H9 (cell line): ENCODE results near the gene GRID2. TPM values are rescaled to one million over a fixed set of nuclear protein-coding genes. Genes with fewer than 3 reads are reported as not detected.

Experiments used
- DNase-seq: peaks from one replicate; pipeline ENCODE4 v3.0.0-alpha.2; 2017
- H2AFZ ChIP-seq: one replicate; pipeline ENCODE4 v1.6.1; 2013; ENCODE audit warnings: mild to moderate bottlenecking, low read length, control low read depth, moderate library complexity
- H2AK5ac ChIP-seq: 2 replicates; pipeline ENCODE4 v1.6.1; 2013; ENCODE audit warnings: low read length, control low read depth, mixed read lengths; ENCODE audit not compliant: insufficient read length
- H2BK120ac ChIP-seq: one replicate; pipeline ENCODE4 v1.6.1; 2013; ENCODE audit warnings: low read depth, mild to moderate bottlenecking, low read length, control low read depth, inconsistent platforms; ENCODE audit not compliant: poor library complexity, severe bottlenecking
- H2BK12ac ChIP-seq: 2 replicates; pipeline ENCODE4 v1.6.1; 2013; ENCODE audit warnings: low read length, control low read depth, mixed read lengths, low read depth; ENCODE audit not compliant: insufficient read length
- H2BK15ac ChIP-seq: 2 replicates; pipeline ENCODE4 v1.6.1; 2013; ENCODE audit warnings: low read depth, low read length, control low read depth
- H2BK20ac ChIP-seq: one replicate; pipeline ENCODE4 v1.6.1; 2013; ENCODE audit warnings: low read depth, mild to moderate bottlenecking, low read length, control low read depth, inconsistent platforms; ENCODE audit not compliant: poor library complexity, severe bottlenecking
- H2BK5ac ChIP-seq: 2 replicates; pipeline ENCODE4 v1.6.1; 2013; ENCODE audit warnings: low read length, control low read depth, mixed read lengths; ENCODE audit not compliant: insufficient read length
- H3K14ac ChIP-seq: 2 replicates; pipeline ENCODE4 v1.6.1; 2013; ENCODE audit warnings: low read length, control low read depth; ENCODE audit not compliant: insufficient read depth
- H3K18ac ChIP-seq: 2 replicates; pipeline ENCODE4 v1.6.1; 2013; ENCODE audit warnings: low read depth, mild to moderate bottlenecking, mixed read lengths, low read length, control low read depth; ENCODE audit not compliant: insufficient read length
- H3K23ac ChIP-seq: 2 replicates; pipeline ENCODE4 v1.6.1; 2013; ENCODE audit warnings: low read length, control low read depth, mixed read lengths, low read depth; ENCODE audit not compliant: insufficient read length
- H3K23me2 ChIP-seq: 2 replicates; pipeline ENCODE4 v1.6.1; 2013; ENCODE audit warnings: low read depth, mild to moderate bottlenecking, mixed read lengths, low read length, control low read depth; ENCODE audit not compliant: insufficient read length, poor library complexity, severe bottlenecking
- H3K27ac ChIP-seq: 2 replicates; pipeline ENCODE4 v1.5.1; 2013; ENCODE audit warnings: low read length, control low read depth, mixed read lengths, low read depth; ENCODE audit not compliant: insufficient read length
- H3K27me3 ChIP-seq: 2 replicates; pipeline ENCODE4 v1.6.1; 2013; ENCODE audit warnings: low read length, control low read depth, inconsistent platforms; ENCODE audit not compliant: insufficient read depth
- H3K4ac ChIP-seq: 2 replicates; pipeline ENCODE4 v1.6.1; 2013; ENCODE audit warnings: low read depth, mild to moderate bottlenecking, control low read depth, inconsistent platforms, low read length, moderate library complexity
- H3K4me1 ChIP-seq: 2 replicates; pipeline ENCODE4 v1.6.1; 2013; ENCODE audit warnings: low read length, control low read depth, inconsistent platforms; ENCODE audit not compliant: insufficient read depth
- H3K4me2 ChIP-seq: 2 replicates; pipeline ENCODE4 v1.6.1; 2013; ENCODE audit warnings: low read length, control low read depth, mixed read lengths; ENCODE audit not compliant: insufficient read length, insufficient read depth
- H3K56ac ChIP-seq: 2 replicates; pipeline ENCODE4 v1.6.1; 2013; ENCODE audit warnings: low read depth, mild to moderate bottlenecking, mixed read lengths, low read length, control low read depth; ENCODE audit not compliant: insufficient read length
- H3K79me1 ChIP-seq: 2 replicates; pipeline ENCODE4 v1.6.1; 2013; ENCODE audit warnings: low read depth, mild to moderate bottlenecking, moderate library complexity, low read length, control low read depth, inconsistent platforms; ENCODE audit not compliant: insufficient read depth, poor library complexity, severe bottlenecking
- H3K79me2 ChIP-seq: 2 replicates; pipeline ENCODE4 v1.6.1; 2013; ENCODE audit warnings: low read length, control low read depth, inconsistent platforms; ENCODE audit not compliant: insufficient read depth
- H3K9ac ChIP-seq: 2 replicates; pipeline ENCODE4 v1.6.1; 2013; ENCODE audit warnings: low read length, control low read depth, mixed read lengths; ENCODE audit not compliant: insufficient read length; ENCODE audit errors: extremely low read depth
- H3K9me3 ChIP-seq: one replicate; pipeline ENCODE4 v1.6.1; 2013; ENCODE audit warnings: low read depth, low read length, inconsistent platforms; ENCODE audit not compliant: control insufficient read depth
- H3T11ph ChIP-seq: one replicate; pipeline ENCODE4 v1.6.1; 2013; ENCODE audit warnings: mild to moderate bottlenecking, low read length, control low read depth, inconsistent platforms
- H4K20me1 ChIP-seq: one replicate; pipeline ENCODE4 v1.6.1; 2013; ENCODE audit not compliant: control insufficient read depth, insufficient read length, insufficient read depth
- H4K5ac ChIP-seq: 2 replicates; pipeline ENCODE4 v1.6.1; 2013; ENCODE audit warnings: low read depth, mild to moderate bottlenecking, mixed read lengths, low read length, control low read depth; ENCODE audit not compliant: insufficient read length
- H4K8ac ChIP-seq: replicated peaks from 2 replicates; pipeline ENCODE4 v1.6.1; 2013; ENCODE audit warnings: low read length, control low read depth, mixed read lengths, low read depth; ENCODE audit not compliant: insufficient read length
- H4K91ac ChIP-seq: 2 replicates; pipeline ENCODE4 v1.6.1; 2013; ENCODE audit warnings: low read depth, mild to moderate bottlenecking, moderate library complexity, mixed read lengths, low read length, control low read depth; ENCODE audit not compliant: insufficient read length
- H3K27ac Mint-ChIP-seq, 3 experiments: 2 replicates in 2 of 3; 3 replicates in 1 of 3; pipeline ENCODE4 v1.8.0; 2020 to 2021; ENCODE audit warnings: mixed read lengths in 3 of 3, mild to moderate bottlenecking in 1 of 3, moderate library complexity in 1 of 3
- H3K27me3 Mint-ChIP-seq: 2 replicates; pipeline ENCODE4 v1.8.0; 2021; ENCODE audit warnings: low read depth, mild to moderate bottlenecking, moderate library complexity, mixed read lengths
- H3K36me3 Mint-ChIP-seq, 3 experiments: 2 replicates in 2 of 3; 3 replicates in 1 of 3; pipeline ENCODE4 v1.8.0; 2020 to 2021; ENCODE audit warnings: low read depth in 3 of 3, mixed read lengths in 3 of 3; ENCODE audit not compliant: insufficient read depth in 1 of 3
- H3K4me1 Mint-ChIP-seq, 2 experiments: 2 replicates each; pipeline ENCODE4 v1.8.0; 2020; ENCODE audit warnings: mixed read lengths in 2 of 2
- H3K4me3 Mint-ChIP-seq, 2 experiments: 2 replicates in 1 of 2; 3 replicates in 1 of 2; pipeline ENCODE4 v1.8.0; 2020 to 2021; ENCODE audit warnings: mild to moderate bottlenecking in 2 of 2, mixed read lengths in 2 of 2, moderate library complexity in 1 of 2
- H3K9me3 Mint-ChIP-seq, 2 experiments: 2 replicates in 1 of 2; 3 replicates in 1 of 2; pipeline ENCODE4 v1.8.0; 2020; ENCODE audit warnings: mild to moderate bottlenecking in 2 of 2, mixed read lengths in 2 of 2, moderate library complexity in 1 of 2
- WGBS: extraction: QIAGEN DNeasy Blood & Tissue Kit; methylation state at CpG from one replicate; pipeline ENCODE4 v1.1.7; 2013; ENCODE audit warnings: missing lambda C conversion rate, low lambda C conversion rate, mixed read lengths; ENCODE audit not compliant: insufficient read length; ENCODE audit errors: extremely low coverage; 5-methylcytosine and 5-hydroxymethylcytosine counted together
- total RNA-seq: library from RNA; stranded (reverse); gene quantifications from 2 replicates; pipeline ENCODE4 v1.2.1, GENCODE V29; 2021
- TF ChIP-seq, protein P1 (sequence below): fragments of 200-600 bp; sonication (generic); conservative IDR thresholded peaks from 3 replicates; pipeline ENCODE4 v1.8.0; 2021; ENCODE audit warnings: antibody characterized with exemption, mild to moderate bottlenecking

GRID2 gene
- total RNA-seq, 1 experiment from 2014 or later: 21.8 TPM

DNA sequence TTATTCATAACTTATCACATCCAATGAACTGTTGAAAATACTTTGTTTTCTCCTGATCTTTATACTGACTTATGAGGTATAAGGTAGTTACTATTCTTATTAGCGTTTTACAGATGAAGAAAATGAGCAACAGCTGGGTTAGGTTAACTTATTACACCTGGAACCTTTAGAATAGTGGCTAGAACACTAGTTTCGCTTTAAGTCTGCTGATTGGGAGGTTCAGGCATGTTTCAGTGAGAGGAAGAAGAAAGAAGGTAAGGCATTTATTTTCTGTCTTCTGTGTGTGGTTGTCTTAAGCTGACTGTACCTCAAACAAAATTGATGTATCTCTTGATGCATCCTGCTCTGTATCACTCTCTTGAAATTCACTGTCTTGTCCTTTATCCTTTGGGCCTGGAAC, 302.5 kb downstream of the GRID2 start:
- Mint-ChIP-seq H3K27me3 (no peaks in the 10 kb centered on the region), H3K4me1 (no peaks in the 10 kb centered on the region), H3K4me3 (no peak overlapping the region), H3K9me3 (no peaks in the 10 kb centered on the region), H3K36me3 (peaks cover 8 to 18% (median 9%) of the 10 kb centered on the region in 3 experiments; a peak in 6 of 7 replicates), H3K27ac (no peak overlapping the region; a peak in 1 of 7 replicates)
- Histone ChIP-seq H3K14ac (no peak overlapping the region), H3K9ac (no peak overlapping the region), H3T11ph (no peak overlapping the region), H3K4ac (no peak overlapping the region), H3K23me2 (no peaks in the 10 kb centered on the region), H3K27ac (no peak overlapping the region), H3K79me1 (no peaks in the 10 kb centered on the region), H3K4me2 (no peak overlapping the region), H4K5ac (no peak overlapping the region), H2BK15ac (no peak overlapping the region), H2AFZ (no peak overlapping the region), H3K9me3 (no peaks in the 10 kb centered on the region), H2BK5ac (no peak overlapping the region), H4K20me1 (no peaks in the 10 kb centered on the region), H3K79me2 (no peaks in the 10 kb centered on the region), H2BK20ac (no peak overlapping the region), H4K91ac (no peak overlapping the region), H3K56ac (no peak overlapping the region), H2BK12ac (no peak overlapping the region), H3K27me3 (no peaks in the 10 kb centered on the region), H3K18ac (no peak overlapping the region), H2BK120ac (no peak overlapping the region), H3K23ac (no peak overlapping the region), H2AK5ac (no peak overlapping the region), H3K4me1 (no peaks in the 10 kb centered on the region), H4K8ac (no peak overlapping the region)
- WGBS: no CpG with 5 or more reads among the region's 2 CpGs
- TF ChIP-seq, protein P1, sequence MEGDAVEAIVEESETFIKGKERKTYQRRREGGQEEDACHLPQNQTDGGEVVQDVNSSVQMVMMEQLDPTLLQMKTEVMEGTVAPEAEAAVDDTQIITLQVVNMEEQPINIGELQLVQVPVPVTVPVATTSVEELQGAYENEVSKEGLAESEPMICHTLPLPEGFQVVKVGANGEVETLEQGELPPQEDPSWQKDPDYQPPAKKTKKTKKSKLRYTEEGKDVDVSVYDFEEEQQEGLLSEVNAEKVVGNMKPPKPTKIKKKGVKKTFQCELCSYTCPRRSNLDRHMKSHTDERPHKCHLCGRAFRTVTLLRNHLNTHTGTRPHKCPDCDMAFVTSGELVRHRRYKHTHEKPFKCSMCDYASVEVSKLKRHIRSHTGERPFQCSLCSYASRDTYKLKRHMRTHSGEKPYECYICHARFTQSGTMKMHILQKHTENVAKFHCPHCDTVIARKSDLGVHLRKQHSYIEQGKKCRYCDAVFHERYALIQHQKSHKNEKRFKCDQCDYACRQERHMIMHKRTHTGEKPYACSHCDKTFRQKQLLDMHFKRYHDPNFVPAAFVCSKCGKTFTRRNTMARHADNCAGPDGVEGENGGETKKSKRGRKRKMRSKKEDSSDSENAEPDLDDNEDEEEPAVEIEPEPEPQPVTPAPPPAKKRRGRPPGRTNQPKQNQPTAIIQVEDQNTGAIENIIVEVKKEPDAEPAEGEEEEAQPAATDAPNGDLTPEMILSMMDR: no peak
- DNase-seq: no peak
